GM12878 (cell line): Measurements from ENCODE around the gene SERPINB10. TPM values are rescaled to one million over a fixed set of nuclear protein-coding genes. Genes with fewer than 3 reads are reported as not detected.

Experiments
- ATAC-seq: fragments of 200-7000 bp; cut with Tn5 transposase; 3 replicates; pipeline ENCODE4 v1.9.1; 2020; ENCODE audit warnings: mild to moderate bottlenecking, moderate library complexity
- BruUV-seq: library from RNA; stranded (reverse); fragments of 400-500 nt; replicated peaks from 2 replicates; lab custom pipeline; 2021; lab: Mats Ljungman, UMichigan
- CTCF ChIA-PET: fragments of 300-600 bp; sonication (Branson Sonifier 250); formaldehyde crosslinking; extraction: SDS; loops from one replicate; lab custom pipeline; 2021; ENCODE audit warnings: inconsistent platforms; lab: Yijun Ruan, JAX
- POLR2A ChIA-PET: fragments of 350-600 bp; formaldehyde crosslinking; extraction: SDS; loops from one replicate; lab custom pipeline; 2021; ENCODE audit warnings: inconsistent platforms; lab: Charles Lee
- RAD21 ChIA-PET: fragments of 300-600 bp; sonication (Branson Sonifier 250); formaldehyde crosslinking; loops from one replicate; lab custom pipeline; 2023; ENCODE audit warnings: antibody characterized with exemption; ENCODE audit not compliant: unreplicated experiment; lab: Charles Lee
- SMC1A ChIA-PET: fragments of 300-600 bp; sonication (Branson Sonifier 250); formaldehyde crosslinking; loops from one replicate; lab custom pipeline; 2023; ENCODE audit not compliant: unreplicated experiment, uncharacterized antibody; lab: Charles Lee
- DNase-seq: peaks from one replicate; pipeline ENCODE4 v3.0.0-alpha.2; 2011; ENCODE audit warnings: low read depth, low spot score
- FAIRE-seq: peaks from 3 replicates; lab custom pipeline; 2011; peaks lifted over from hg19 to GRCh38; lab: Jason Lieb, UNC
- H2AFZ ChIP-seq: 2 replicates; pipeline ENCODE4 v1.6.0; 2011; ENCODE audit warnings: low read depth, low read length, control low read depth; ENCODE audit not compliant: control insufficient read depth
- H3K27ac ChIP-seq: 2 replicates; pipeline ENCODE4 v1.5.1; 2011; ENCODE audit warnings: control low read depth; ENCODE audit not compliant: control insufficient read depth, insufficient read depth
- H3K27me3 ChIP-seq, 2 experiments: replicated peaks in 1 of 2; 2 replicates each; pipeline versions ENCODE4 v1.6.0 to v1.6.1; 2011; ENCODE audit warnings: low read length in 1 of 2; ENCODE audit not compliant: control insufficient read depth in 2 of 2, insufficient read depth in 2 of 2
- H3K36me3 ChIP-seq, 2 experiments: 2 replicates each; pipeline ENCODE4 v1.5.1; 2011; ENCODE audit warnings: low read length in 1 of 2; ENCODE audit not compliant: control insufficient read depth in 2 of 2, insufficient read depth in 2 of 2
- H3K4me1 ChIP-seq: 2 replicates; pipeline ENCODE4 v1.6.1; 2011; ENCODE audit warnings: mild to moderate bottlenecking, low read length, moderate library complexity, mixed read lengths; ENCODE audit not compliant: control insufficient read depth, insufficient read depth
- H3K4me2 ChIP-seq: 2 replicates; pipeline ENCODE4 v1.6.0; 2011; ENCODE audit warnings: control low read depth; ENCODE audit not compliant: control insufficient read depth, insufficient read depth
- H3K4me3 ChIP-seq: fragments of 200-600 bp; sonication (generic); 2 replicates; pipeline ENCODE4 v1.5.1; 2016
- H3K79me2 ChIP-seq: 2 replicates; pipeline ENCODE4 v1.6.0; 2011; ENCODE audit warnings: low read length; ENCODE audit not compliant: control insufficient read depth, insufficient read depth
- H3K9ac ChIP-seq: 2 replicates; pipeline ENCODE4 v1.8.0; 2011; ENCODE audit warnings: low read length, control low read depth, mixed read lengths; ENCODE audit not compliant: control insufficient read depth, insufficient read depth
- H3K9me3 ChIP-seq: replicated peaks from 3 replicates; pipeline ENCODE4 v1.5.1; 2011; ENCODE audit warnings: mild to moderate bottlenecking, low read length; ENCODE audit not compliant: control insufficient read depth, insufficient read depth
- H4K20me1 ChIP-seq: 2 replicates; pipeline ENCODE4 v1.6.0; 2011; ENCODE audit not compliant: control insufficient read depth, insufficient read depth
- ATF7 ChIP-seq: fragments of 450-650 bp; IDR thresholded peaks from 2 replicates; pipeline ENCODE4 v1.6.1; 2016; ENCODE audit warnings: low read depth, mild to moderate bottlenecking
- CEBPB ChIP-seq, 2 experiments: fragments of 150-350 bp in 1 of 2; IDR thresholded peaks; 2 replicates each; pipeline ENCODE4 v1.6.1; 2012 to 2014; ENCODE audit warnings: low read depth in 2 of 2, low read length in 2 of 2, borderline replicate concordance in 1 of 2, inconsistent platforms in 1 of 2
- CHD4 ChIP-seq: fragments of 200-600 bp; sonication (generic); IDR thresholded peaks from 2 replicates; pipeline ENCODE4 v1.6.1; 2016; ENCODE audit warnings: mild to moderate bottlenecking
- CREB1 ChIP-seq: IDR thresholded peaks from 2 replicates; pipeline ENCODE4 v1.6.1; 2012; ENCODE audit warnings: low read depth, mild to moderate bottlenecking, inconsistent platforms
- EGR1 ChIP-seq, 2 experiments: IDR thresholded peaks; 1 replicate in 1 of 2; 2 replicates in 1 of 2; pipeline ENCODE4 v1.6.1; 2011 to 2012; ENCODE audit warnings: low read depth in 2 of 2, low read length in 2 of 2, borderline replicate concordance in 1 of 2, mild to moderate bottlenecking in 1 of 2, moderate library complexity in 1 of 2
- EP300 ChIP-seq, 2 experiments: fragments of 150-350 bp in 1 of 2; IDR thresholded peaks; 2 replicates each; pipeline ENCODE4 v1.6.1; 2011 to 2012; ENCODE audit warnings: low read depth in 2 of 2, low read length in 2 of 2, borderline replicate concordance in 1 of 2, improper control_type of control experiment in 1 of 2, inconsistent platforms in 1 of 2; ENCODE audit not compliant: control insufficient read depth in 1 of 2
- ESRRA ChIP-seq: IDR thresholded peaks from 2 replicates; pipeline ENCODE4 v1.6.1; 2012; ENCODE audit warnings: mild to moderate bottlenecking, low read length, improper control_type of control experiment
- IKZF1 ChIP-seq: fragments of 450-650 bp; conservative IDR thresholded peaks from 2 replicates; pipeline ENCODE4 v1.6.1; 2017; ENCODE audit warnings: antibody characterized with exemption, mild to moderate bottlenecking
- IRF4 ChIP-seq: IDR thresholded peaks from 2 replicates; pipeline ENCODE4 v1.6.1; 2011; ENCODE audit warnings: low read depth, low read length
- NFYB ChIP-seq: IDR thresholded peaks from 2 replicates; pipeline ENCODE4 v1.6.1; 2011; ENCODE audit warnings: low read depth, mild to moderate bottlenecking, low read length, improper control_type of control experiment, moderate library complexity; ENCODE audit not compliant: insufficient read depth
- SRF ChIP-seq, 2 experiments: IDR thresholded peaks; 2 replicates each; pipeline ENCODE4 v1.6.1; 2011; ENCODE audit warnings: low read depth in 2 of 2, low read length in 2 of 2, mild to moderate bottlenecking in 1 of 2, moderate library complexity in 1 of 2
- SUPT20H ChIP-seq: IDR thresholded peaks from 2 replicates; pipeline ENCODE4 v1.6.1; 2011; ENCODE audit warnings: low read depth, mild to moderate bottlenecking, low read length, moderate library complexity, borderline replicate concordance; ENCODE audit not compliant: control insufficient read depth
- TCF7 ChIP-seq: IDR thresholded peaks from 2 replicates; pipeline ENCODE4 v1.6.1; 2014; ENCODE audit warnings: antibody characterized with exemption, borderline replicate concordance
- ZNF384 ChIP-seq: IDR thresholded peaks from 2 replicates; pipeline ENCODE4 v1.6.1; 2012; ENCODE audit warnings: low read depth, mild to moderate bottlenecking, low read length, improper control_type of control experiment, borderline replicate concordance
- ZSCAN29 ChIP-seq: fragments of 450-650 bp; IDR thresholded peaks from 2 replicates; pipeline ENCODE4 v1.6.1; 2017; ENCODE audit warnings: mild to moderate bottlenecking, moderate library complexity
- WGBS: methylation state at CpG from one replicate; pipeline ENCODE4 v1.1.6; 2016; ENCODE audit warnings: low lambda C conversion rate; ENCODE audit not compliant: insufficient replicate concordance, insufficient coverage; ENCODE audit errors: missing lambda C conversion rate; 5-methylcytosine and 5-hydroxymethylcytosine counted together
- in situ Hi-C: fragments of 300-500 bp; cut with MboI; formaldehyde crosslinking; loops from 9 replicates; pipeline ENCODE4 v1.14.3; 2018; ENCODE audit warnings: mixed read lengths
- intact Hi-C: fragments of 100-400 bp; cut with micrococcal nuclease; formaldehyde crosslinking; loops from one replicate; pipeline ENCODE4 v1.14.2; 2022; ENCODE audit not compliant: unreplicated experiment
- polyA plus RNA-seq, 11 experiments: library from polyadenylated mRNA; depleted of rRNA in 4 of 11; unstranded in 6 of 11; stranded (reverse) in 5 of 11; fragments of >200 nt; fragmentation: Nextera tagmentation in 4 of 11; fragmentation: Illumina TruSeq in 1 of 11; extraction: Ambion mirVana in 4 of 11; extraction: Trizol in 1 of 11; gene quantifications; 1 replicate in 1 of 11; 2 replicates in 10 of 11; pipeline versions ENCODE4 v1.2.1 to v1.2.3, GENCODE V29; 2011 to 2016; ENCODE audit warnings: inconsistent platforms in 2 of 11, missing spikeins in 2 of 11, low read depth in 1 of 11
- total RNA-seq, 4 experiments: library from RNA; depleted of rRNA in 3 of 4; stranded (reverse); fragments of >200 nt in 3 of 4; fragmentation: Illumina TruSeq in 1 of 4; extraction: Trizol in 1 of 4; gene quantifications; 2 replicates each; pipeline versions ENCODE4 v1.2.1 to v1.2.3, GENCODE V29; 2013 to 2021
- TF ChIP-seq, protein P1 (sequence below): fragments of 450-650 bp; IDR thresholded peaks from 2 replicates; pipeline ENCODE4 v1.6.1; 2014; ENCODE audit warnings: mild to moderate bottlenecking
- TF ChIP-seq, protein P2 (sequence below): IDR thresholded peaks from 2 replicates; pipeline ENCODE4 v1.6.1; 2011; ENCODE audit warnings: low read depth, low read length, improper control_type of control experiment, borderline replicate concordance

Gene SERPINB10
- total and polyA plus RNA-seq, 10 of the 15 experiments (the other 5 are each of a cell fraction or from before 2014, with no cell fraction given): 12.0 to 83.5 (median 24.1) TPM

DNA sequence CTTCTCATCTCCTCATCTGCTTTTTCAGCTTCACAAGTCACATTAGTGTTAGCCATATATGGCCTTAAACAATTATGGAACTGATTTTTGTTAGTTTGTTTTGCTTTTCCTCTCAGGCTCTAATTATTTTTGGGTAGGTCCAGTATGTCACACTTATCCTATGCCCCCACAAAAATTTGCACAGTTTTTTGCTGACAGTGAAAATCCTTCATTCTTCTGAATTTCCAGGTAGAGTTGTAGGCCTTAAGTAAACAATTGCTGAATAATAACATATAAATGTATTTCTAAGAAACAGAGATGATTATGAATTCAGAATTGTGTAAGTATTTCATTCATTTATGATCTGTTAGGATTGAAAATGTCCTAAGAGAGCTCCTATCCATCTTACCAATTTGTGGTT is 8.6 kb upstream of the SERPINB10 start (continued):
- TF ChIP-seq ZSCAN29 (no peak), NFYB (no peak), CREB1 (no peak)

DNA sequence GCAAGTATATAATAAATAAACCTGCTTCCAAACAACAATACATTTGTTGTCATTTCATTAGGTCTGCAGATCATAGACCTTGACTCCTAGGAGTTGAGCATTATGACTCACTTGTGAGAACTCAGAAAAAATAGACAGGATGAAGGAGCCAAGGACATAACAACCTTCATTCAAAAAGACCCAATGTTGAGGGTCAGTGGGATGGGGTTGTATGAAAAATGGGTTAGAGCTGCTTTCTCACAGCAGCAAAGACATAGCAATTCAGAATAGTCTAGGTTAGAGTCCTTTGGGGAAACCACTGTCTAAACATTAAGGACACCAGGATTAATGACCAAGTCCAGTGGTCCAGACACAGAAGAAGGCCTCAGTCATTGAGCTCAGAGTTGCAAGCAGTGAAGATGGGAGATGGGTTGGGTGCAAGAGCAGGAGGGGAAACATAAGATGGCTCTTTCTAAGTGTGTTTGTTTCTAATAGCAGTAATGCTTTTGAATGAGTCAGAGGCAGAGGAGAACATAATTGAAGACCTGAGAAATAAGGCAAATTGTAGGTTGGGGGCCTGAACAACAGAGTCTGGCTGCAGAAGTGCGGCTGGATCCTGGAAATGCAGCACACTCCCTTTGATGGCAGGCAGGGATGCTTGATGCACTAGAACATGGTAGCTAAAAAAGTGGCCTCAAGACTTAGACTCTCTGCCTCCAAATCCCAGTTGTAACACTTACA is 3.7 kb upstream of the SERPINB10 start:
- TF ChIP-seq ESRRA (no peak), IKZF1 (no peak), IRF4 (no peak), SUPT20H (no peak), ZNF384 (no peak), EGR1 (IDR thresholded peaks at IDR 0.05; ENCODE audit: borderline replicate concordance in 1 of 2, low read depth in 2 of 2, low read length in 2 of 2) (no peak), CEBPB (IDR thresholded peaks at IDR 0.05; ENCODE audit: borderline replicate concordance in 1 of 2, low read depth in 2 of 2, low read length in 2 of 2) (no peak), ATF7 (no peak), EP300 (IDR thresholded peaks at IDR 0.05; ENCODE audit: borderline replicate concordance in 1 of 2, control insufficient read depth in 1 of 2, low read depth in 2 of 2, low read length in 2 of 2) (no peak), SRF (IDR thresholded peaks at IDR 0.05; ENCODE audit: low read depth in 2 of 2, low read length in 2 of 2) (no peak), TCF7 (no peak), CHD4 (no peak)
- TF ChIP-seq, protein P1, sequence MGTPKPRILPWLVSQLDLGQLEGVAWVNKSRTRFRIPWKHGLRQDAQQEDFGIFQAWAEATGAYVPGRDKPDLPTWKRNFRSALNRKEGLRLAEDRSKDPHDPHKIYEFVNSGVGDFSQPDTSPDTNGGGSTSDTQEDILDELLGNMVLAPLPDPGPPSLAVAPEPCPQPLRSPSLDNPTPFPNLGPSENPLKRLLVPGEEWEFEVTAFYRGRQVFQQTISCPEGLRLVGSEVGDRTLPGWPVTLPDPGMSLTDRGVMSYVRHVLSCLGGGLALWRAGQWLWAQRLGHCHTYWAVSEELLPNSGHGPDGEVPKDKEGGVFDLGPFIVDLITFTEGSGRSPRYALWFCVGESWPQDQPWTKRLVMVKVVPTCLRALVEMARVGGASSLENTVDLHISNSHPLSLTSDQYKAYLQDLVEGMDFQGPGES: no peak
- TF ChIP-seq, protein P2, sequence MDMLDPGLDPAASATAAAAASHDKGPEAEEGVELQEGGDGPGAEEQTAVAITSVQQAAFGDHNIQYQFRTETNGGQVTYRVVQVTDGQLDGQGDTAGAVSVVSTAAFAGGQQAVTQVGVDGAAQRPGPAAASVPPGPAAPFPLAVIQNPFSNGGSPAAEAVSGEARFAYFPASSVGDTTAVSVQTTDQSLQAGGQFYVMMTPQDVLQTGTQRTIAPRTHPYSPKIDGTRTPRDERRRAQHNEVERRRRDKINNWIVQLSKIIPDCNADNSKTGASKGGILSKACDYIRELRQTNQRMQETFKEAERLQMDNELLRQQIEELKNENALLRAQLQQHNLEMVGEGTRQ: no peak
- Histone ChIP-seq H3K36me3 (no peaks in the 10 kb centered on the region), H3K4me2 (no peak overlapping the region), H3K79me2 (no peaks in the 10 kb centered on the region), H3K4me1 (peaks cover 4% of the 10 kb centered on the region; the same call in 1 of the 2 replicates), H3K9me3 (no peaks in the 10 kb centered on the region; the same call in 2 of the 3 replicates), H3K27ac (no peak overlapping the region), H4K20me1 (no peaks in the 10 kb centered on the region), H3K9ac (no peak overlapping the region), H3K4me3 (no peak overlapping the region), H3K27me3 (no peaks in the 10 kb centered on the region), H2AFZ (no peak overlapping the region)
- 0% methylated on average over 1 of the region's 1 CpG for WGBS
- ChIA-PET CTCF (interaction anchor here (2.4 to 5.4 kb wide), 2 partner anchors 10 to 32 kb away, joined by 10 to 47 read pairs; no protein-coding TSS in a partner anchor), SMC1A (interaction anchor here (1.9 to 3.4 kb wide), 2 partner anchors 8 to 32 kb away, joined by 6 to 22 read pairs; no protein-coding TSS in a partner anchor), POLR2A (interaction anchor here (1.2 kb wide), 1 partner anchor 45 kb away, joined by 4 read pairs; the partner anchor contains the start of gene HMSD), RAD21 (interaction anchor here (3.1 kb wide), 1 partner anchor 33 kb away, joined by 16 read pairs; no protein-coding TSS in a partner anchor)
- intact Hi-C loops: no loop called here
- ATAC-seq (no peak), DNase-seq (no peak), FAIRE-seq (no peak)
- BruUV-seq: no TSS peak
- in situ Hi-C loops: no loop called here
